ENCODE data around the gene INAVA.

INAVA gene

GRCh38 chr1:200874694-200875093 is 20.0 kb upstream of the INAVA start:
- no peak overlapping the region for H3K4me3 ChIP-seq (ENCODE audit: low read depth, low read length)

GRCh38 chr1:200875416-200875815 is 19.3 kb upstream of the INAVA start:
- no peak overlapping the region for H3K4me3 ChIP-seq (ENCODE audit: low read depth, low read length)

GRCh38 chr1:200877010-200877409 is 17.7 kb upstream of the INAVA start:
- H3K4me3 ChIP-seq (ENCODE audit: low read depth, low read length): no peak overlapping the region

GRCh38 chr1:200877839-200878551 is 16.7 kb upstream of the INAVA start:
- no peak overlapping the region for H3K4me3 ChIP-seq (ENCODE audit: low read depth, low read length)

GRCh38 chr1:200880212-200880611 is 14.5 kb upstream of the INAVA start:
- H3K4me3 ChIP-seq (ENCODE audit: low read depth, low read length): no peak overlapping the region

GRCh38 chr1:200883118-200883517 is 11.6 kb upstream of the INAVA start:
- no peak overlapping the region for H3K4me3 ChIP-seq (ENCODE audit: low read depth, low read length)

GRCh38 chr1:200885623-200886402 is 8.9 kb upstream of the INAVA start:
- H3K4me3 ChIP-seq (ENCODE audit: low read depth, low read length): no peak overlapping the region

- H3K4me3 ChIP-seq (ENCODE audit: low read depth, low read length): no peak overlapping the region
These were observed 8.1 kb upstream of the INAVA start for GRCh38 chr1:200886594-200886993.

- H3K4me3 ChIP-seq (ENCODE audit: low read depth, low read length): no peak overlapping the region
These were observed 7.7 kb upstream of the INAVA start for GRCh38 chr1:200887036-200887435.

- H3K4me3 ChIP-seq (ENCODE audit: low read depth, low read length): no peak overlapping the region
These were observed 6.8 kb upstream of the INAVA start for GRCh38 chr1:200887772-200888348.

GRCh38 chr1:200888349-200888838 is 6.3 kb upstream of the INAVA start:
- H3K4me3 ChIP-seq (ENCODE audit: low read depth, low read length): no peak overlapping the region

GRCh38 chr1:200889571-200889970 is 5.1 kb upstream of the INAVA start:
- H3K4me3 ChIP-seq (ENCODE audit: low read depth, low read length): no peak overlapping the region

GRCh38 chr1:200890027-200890426 is 4.7 kb upstream of the INAVA start:
- H3K4me3 ChIP-seq (ENCODE audit: low read depth, low read length): no peak overlapping the region

- H3K4me3 ChIP-seq (ENCODE audit: low read depth, low read length): peak overlapping the region; percentile 85
These were observed 3.6 kb upstream of the INAVA start for GRCh38 chr1:200890818-200891773.

- H3K4me3 ChIP-seq (ENCODE audit: low read depth, low read length): peak overlapping the region; percentile 85
These were observed 2.9 kb upstream of the INAVA start for GRCh38 chr1:200891774-200892157.

GRCh38 chr1:200892546-200892945 is 2.2 kb upstream of the INAVA start:
- peak overlapping the region; percentile 85 for H3K4me3 ChIP-seq (ENCODE audit: low read depth, low read length)

GRCh38 chr1:200892958-200893357 is 1.7 kb upstream of the INAVA start:
- peak overlapping the region; percentile 85 for H3K4me3 ChIP-seq (ENCODE audit: low read depth, low read length)

- H3K4me3 ChIP-seq (ENCODE audit: low read depth, low read length): no peak overlapping the region
These were observed 1.2 kb upstream of the INAVA start for GRCh38 chr1:200893411-200893901.

GRCh38 chr1:200895443-200895789 is 716 bp downstream of the INAVA start:
- H3K4me3 ChIP-seq (ENCODE audit: low read depth, low read length): no peak overlapping the region

- no peak overlapping the region for H3K4me3 ChIP-seq (ENCODE audit: low read depth, low read length)
These were observed 1.3 kb downstream of the INAVA start for GRCh38 chr1:200895801-200896530.

All from iPS-11a (cell line).